IMR-90 (cell line): Measurements from ENCODE around the gene METTL1.

Experiments
- BHLHE40 ChIP-seq: fragments of 150-350 bp; IDR thresholded peaks from 2 replicates; pipeline ENCODE4 v1.6.1; 2016; ENCODE audit warnings: mild to moderate bottlenecking, low read depth, low read length
- CEBPB ChIP-seq: IDR thresholded peaks from 2 replicates; pipeline ENCODE4 v1.6.1; 2012; ENCODE audit warnings: low read depth, low read length, improper control_type of control experiment
- CHD1 ChIP-seq: IDR thresholded peaks from 2 replicates; pipeline ENCODE4 v1.6.1; 2012; ENCODE audit warnings: low read depth, low read length, improper control_type of control experiment
- FOS ChIP-seq: fragments of 150-350 bp; IDR thresholded peaks from 2 replicates; pipeline ENCODE4 v1.6.1; 2016; ENCODE audit warnings: low read depth, low read length
- MAFK ChIP-seq: IDR thresholded peaks from 2 replicates; pipeline ENCODE4 v1.6.1; 2012; ENCODE audit warnings: low read depth, low read length, improper control_type of control experiment
- MXI1 ChIP-seq: IDR thresholded peaks from 2 replicates; pipeline ENCODE4 v1.6.1; 2012; ENCODE audit warnings: low read depth, mild to moderate bottlenecking, low read length, moderate library complexity, borderline replicate concordance
- POLR2A ChIP-seq: IDR thresholded peaks from 2 replicates; pipeline ENCODE4 v1.6.1; 2012; ENCODE audit warnings: mild to moderate bottlenecking, low read depth, low read length
- RCOR1 ChIP-seq: IDR thresholded peaks from 2 replicates; pipeline ENCODE4 v1.6.1; 2012; ENCODE audit warnings: mild to moderate bottlenecking, low read length, improper control_type of control experiment; ENCODE audit not compliant: insufficient replicate concordance
- RFX5 ChIP-seq: IDR thresholded peaks from 2 replicates; pipeline ENCODE4 v1.8.0; 2012; ENCODE audit warnings: low read depth, mild to moderate bottlenecking, low read length, moderate library complexity
- SMC3 ChIP-seq: fragments of 150-350 bp; IDR thresholded peaks from 2 replicates; pipeline ENCODE4 v1.6.1; 2016; ENCODE audit warnings: low read depth, mild to moderate bottlenecking, antibody characterized with exemption, low read length, moderate library complexity
- TF ChIP-seq, protein P1 (sequence below): fragments of 150-350 bp; IDR thresholded peaks from 2 replicates; pipeline ENCODE4 v1.6.1; 2017; ENCODE audit warnings: mild to moderate bottlenecking, antibody characterized with exemption, low read length, low read depth
- TF ChIP-seq, protein P2 (sequence below): conservative IDR thresholded peaks from 2 replicates; pipeline ENCODE4 v1.5.1; 2012; ENCODE audit warnings: mild to moderate bottlenecking, low read depth, low read length, improper control_type of control experiment
- TF ChIP-seq, protein P3 (sequence below): fragments of 150-350 bp; IDR thresholded peaks from 2 replicates; pipeline ENCODE4 v1.6.1; 2016; ENCODE audit warnings: low read depth, mild to moderate bottlenecking, low read length, moderate library complexity, borderline replicate concordance

- TF ChIP-seq, protein P1, sequence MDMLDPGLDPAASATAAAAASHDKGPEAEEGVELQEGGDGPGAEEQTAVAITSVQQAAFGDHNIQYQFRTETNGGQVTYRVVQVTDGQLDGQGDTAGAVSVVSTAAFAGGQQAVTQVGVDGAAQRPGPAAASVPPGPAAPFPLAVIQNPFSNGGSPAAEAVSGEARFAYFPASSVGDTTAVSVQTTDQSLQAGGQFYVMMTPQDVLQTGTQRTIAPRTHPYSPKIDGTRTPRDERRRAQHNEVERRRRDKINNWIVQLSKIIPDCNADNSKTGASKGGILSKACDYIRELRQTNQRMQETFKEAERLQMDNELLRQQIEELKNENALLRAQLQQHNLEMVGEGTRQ, result no peak
- TF ChIP-seq POLR2A (no peak), CEBPB (no peak), CHD1 (no peak), BHLHE40 (no peak), RCOR1 (no peak), MXI1 (no peak), FOS (no peak), RFX5 (no peak), MAFK (no peak), SMC3 (no peak)
- TF ChIP-seq, protein P2, sequence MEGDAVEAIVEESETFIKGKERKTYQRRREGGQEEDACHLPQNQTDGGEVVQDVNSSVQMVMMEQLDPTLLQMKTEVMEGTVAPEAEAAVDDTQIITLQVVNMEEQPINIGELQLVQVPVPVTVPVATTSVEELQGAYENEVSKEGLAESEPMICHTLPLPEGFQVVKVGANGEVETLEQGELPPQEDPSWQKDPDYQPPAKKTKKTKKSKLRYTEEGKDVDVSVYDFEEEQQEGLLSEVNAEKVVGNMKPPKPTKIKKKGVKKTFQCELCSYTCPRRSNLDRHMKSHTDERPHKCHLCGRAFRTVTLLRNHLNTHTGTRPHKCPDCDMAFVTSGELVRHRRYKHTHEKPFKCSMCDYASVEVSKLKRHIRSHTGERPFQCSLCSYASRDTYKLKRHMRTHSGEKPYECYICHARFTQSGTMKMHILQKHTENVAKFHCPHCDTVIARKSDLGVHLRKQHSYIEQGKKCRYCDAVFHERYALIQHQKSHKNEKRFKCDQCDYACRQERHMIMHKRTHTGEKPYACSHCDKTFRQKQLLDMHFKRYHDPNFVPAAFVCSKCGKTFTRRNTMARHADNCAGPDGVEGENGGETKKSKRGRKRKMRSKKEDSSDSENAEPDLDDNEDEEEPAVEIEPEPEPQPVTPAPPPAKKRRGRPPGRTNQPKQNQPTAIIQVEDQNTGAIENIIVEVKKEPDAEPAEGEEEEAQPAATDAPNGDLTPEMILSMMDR, result no peak
- TF ChIP-seq, protein P3, sequence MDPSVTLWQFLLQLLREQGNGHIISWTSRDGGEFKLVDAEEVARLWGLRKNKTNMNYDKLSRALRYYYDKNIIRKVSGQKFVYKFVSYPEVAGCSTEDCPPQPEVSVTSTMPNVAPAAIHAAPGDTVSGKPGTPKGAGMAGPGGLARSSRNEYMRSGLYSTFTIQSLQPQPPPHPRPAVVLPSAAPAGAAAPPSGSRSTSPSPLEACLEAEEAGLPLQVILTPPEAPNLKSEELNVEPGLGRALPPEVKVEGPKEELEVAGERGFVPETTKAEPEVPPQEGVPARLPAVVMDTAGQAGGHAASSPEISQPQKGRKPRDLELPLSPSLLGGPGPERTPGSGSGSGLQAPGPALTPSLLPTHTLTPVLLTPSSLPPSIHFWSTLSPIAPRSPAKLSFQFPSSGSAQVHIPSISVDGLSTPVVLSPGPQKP, result no peak
These were observed 4.3 kb upstream of the METTL1 start for GRCh38 chr12:57776247-57776587.
